Sciatic nerve (tissue), 2 donors: ENCODE measurements around the gene PCCA. TPM values are rescaled to one million over a fixed set of nuclear protein-coding genes. Genes with fewer than 3 reads are reported as not detected.
A peak's percentile ranks its signal among the peaks of the same experiment; 100 is the strongest.
"Not testable (repeated sequence)": the region's sequence is repeated elsewhere in the genome, so short reads cannot be mapped to it uniquely, and the experiment has no call there.

ENCODE experiments used
- ATAC-seq: fragments of 200-7000 bp; cut with Tn5 transposase; one replicate; pipeline ENCODE4 v1.9.1; 2020; ENCODE audit warnings: mild to moderate bottlenecking, moderate library complexity
- DNase-seq: peaks from one replicate; pipeline ENCODE4 v3.0.0-alpha.2; 2020; ENCODE audit warnings: low spot score
- intact Hi-C: fragments of 100-400 bp; cut with DNase I; formaldehyde crosslinking; loops from one replicate; pipeline ENCODE4 v1.14.2; 2022
- total RNA-seq: library from RNA; stranded (reverse); fragmentation: NEBNext Ultra II Directional; extraction: Animal tissue kit (Norgen Biotek cat#: 25700); gene quantifications from one replicate; pipeline ENCODE4 v1.2.1, GENCODE V29; 2021
- donor health status: DM: no; HTN: no; CAD: no.
- donor health status: DM: no; HTN: no; CAD: no.

The PCCA gene
- total RNA-seq, 1 donor from 2014 or later, result 34.8 TPM

DNA sequence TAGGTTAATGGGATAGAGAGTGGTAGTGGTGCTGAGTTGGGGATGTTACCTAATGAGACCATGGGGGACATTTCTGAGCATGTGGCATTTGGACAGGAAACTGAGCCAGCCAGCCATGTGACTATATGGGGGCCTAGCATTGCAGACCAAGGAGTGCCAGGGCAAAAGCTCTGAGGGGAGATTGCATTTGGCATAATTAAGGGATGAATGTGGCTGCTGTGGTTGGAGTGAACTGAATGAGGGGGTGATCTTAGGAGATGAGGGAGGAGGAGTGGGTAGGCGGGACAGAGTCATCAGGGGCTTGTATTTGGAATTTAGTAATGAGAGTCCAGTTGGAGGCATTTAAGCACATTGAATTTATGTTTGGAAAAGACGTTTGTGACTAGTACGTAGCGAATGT, 6.6 kb downstream of the PCCA start:
- no peak for DNase-seq
- no peak for ATAC-seq
- intact Hi-C loops, result no loop called here

DNA sequence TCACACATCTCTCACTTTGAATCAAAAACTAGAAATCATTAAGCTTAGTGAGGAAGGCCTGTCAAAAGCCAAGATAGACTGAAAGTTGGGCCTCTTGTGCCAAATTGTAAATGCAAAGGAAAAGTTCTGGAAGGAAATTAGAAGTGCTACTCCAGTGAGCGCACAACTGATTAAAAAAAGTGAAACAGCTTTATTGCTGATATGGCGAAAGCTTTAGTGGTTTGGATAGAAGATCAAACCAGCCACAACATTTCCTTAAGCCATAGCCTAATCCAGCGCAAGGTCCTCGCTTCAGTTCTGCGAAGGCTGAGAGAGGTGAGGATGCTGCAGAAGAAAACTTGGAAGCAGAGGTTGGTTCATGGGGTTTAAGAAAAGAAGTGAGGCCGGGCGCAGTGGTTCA, 7.6 kb downstream of the PCCA start:
- DNase-seq (no peak), ATAC-seq (no peak)
- intact Hi-C loops, result no loop called here

DNA sequence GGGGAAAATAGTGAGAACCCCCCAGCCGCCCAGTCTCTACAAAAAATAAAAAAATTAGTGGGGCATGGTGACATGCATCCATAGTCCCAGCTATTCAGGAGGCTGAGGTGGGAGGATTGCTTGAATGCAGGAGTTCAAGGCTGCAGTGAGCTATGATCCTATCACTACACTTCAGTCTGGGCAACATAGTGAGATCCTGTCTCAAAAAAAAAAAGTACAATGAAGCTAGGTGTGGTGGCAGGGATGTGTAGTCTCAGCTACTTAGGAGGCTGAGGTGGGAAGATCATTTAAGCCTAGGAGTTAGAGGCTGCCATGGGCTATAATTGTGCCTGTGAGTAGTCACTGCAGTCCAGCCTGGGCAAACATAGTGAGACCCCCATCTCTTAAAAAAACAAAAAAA, 8.9 kb downstream of the PCCA start:
- DNase-seq (no peak), ATAC-seq (no peak)
- intact Hi-C loops, result no loop called here

DNA sequence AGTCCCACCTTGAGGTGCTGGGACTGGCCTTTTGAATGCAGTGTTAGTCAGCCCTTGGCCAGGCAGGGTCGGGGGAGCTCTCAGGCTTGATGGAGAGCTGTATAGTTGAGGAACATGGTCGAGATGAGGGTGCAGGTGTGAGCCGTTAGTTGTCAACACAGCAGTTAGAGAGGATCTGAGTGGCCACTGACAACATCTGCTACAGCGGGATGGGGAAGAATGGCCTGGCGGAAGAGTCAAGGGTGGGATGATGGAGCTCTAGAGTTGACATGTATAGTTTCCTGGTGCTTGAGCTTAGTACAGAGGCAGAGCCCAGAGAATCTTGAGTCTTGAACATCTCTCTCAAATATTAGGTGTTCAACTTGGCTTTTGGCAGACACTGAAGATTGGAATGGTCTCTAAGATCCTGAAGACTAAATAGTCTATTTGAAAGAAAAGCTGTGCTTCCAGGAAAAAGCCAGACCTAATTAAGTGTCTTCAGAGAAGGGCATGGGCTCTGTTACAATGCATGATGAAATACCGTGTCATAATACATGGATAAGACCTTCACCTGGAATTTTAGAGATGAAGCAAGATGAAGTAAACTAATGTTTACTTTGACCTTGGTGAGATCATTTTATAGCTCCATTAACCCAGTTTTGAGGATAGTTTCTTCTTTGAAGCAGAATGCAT, 9.7 kb downstream of the PCCA start:
- no peak for DNase-seq
- ATAC-seq, result no peak
- intact Hi-C loops, result no loop called here

DNA sequence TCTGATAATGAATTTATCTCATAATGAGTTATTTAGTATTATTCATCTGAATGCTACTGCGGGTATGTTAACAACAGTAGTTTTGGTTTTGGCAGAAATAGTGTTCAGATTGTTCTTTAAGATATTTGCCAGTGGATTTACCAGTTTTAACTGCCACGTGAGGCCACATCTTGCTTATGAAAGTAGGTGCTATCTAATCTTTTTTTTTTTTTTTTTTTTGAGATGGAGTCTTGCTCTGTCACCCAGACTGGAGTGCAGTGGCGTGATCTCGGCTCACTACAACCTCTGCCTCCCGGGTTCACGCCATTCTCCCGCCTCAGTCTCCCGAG, 10.2 kb downstream of the PCCA start:
- intact Hi-C loops, ATAC-seq, DNase-seq: not testable (repeated sequence)

DNA sequence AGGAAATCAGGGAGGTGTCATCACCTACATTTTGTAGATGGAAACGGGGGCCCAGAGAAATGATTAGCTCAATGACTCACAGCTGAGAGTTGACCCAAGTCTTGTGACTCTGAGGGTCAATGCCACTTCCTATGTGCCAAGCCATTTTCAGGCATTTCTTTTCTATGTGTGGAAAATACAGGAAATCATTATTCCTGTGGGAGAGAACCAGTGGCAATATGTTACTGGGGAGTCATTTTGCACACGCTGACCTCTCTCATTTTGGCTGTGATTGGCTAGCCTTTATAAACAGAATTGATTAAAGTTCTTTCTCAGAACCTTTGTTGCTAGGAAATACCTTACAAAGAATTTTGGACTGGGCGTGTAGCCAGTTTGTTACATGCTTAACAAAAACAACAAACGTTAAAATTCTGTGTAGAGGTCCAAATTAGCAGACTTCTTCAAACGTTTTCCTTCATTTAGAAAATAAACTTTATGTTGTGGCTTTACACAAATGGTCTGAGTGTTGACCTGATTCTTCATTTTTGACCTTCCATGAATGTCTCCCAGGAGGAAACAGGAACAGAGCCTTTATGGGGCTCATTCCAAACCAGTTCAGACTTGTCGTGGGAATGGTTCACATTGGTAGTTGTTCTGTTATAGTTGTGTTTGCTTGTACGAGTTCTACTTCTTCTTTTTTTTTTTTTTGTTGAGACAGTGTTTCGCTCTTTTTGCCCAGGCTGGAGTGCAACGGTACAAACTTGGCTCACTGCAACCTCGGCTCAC, 11.4 kb downstream of the PCCA start:
- ATAC-seq (peak; percentile 67), DNase-seq (no peak)
- intact Hi-C loops, result no loop called here

DNA sequence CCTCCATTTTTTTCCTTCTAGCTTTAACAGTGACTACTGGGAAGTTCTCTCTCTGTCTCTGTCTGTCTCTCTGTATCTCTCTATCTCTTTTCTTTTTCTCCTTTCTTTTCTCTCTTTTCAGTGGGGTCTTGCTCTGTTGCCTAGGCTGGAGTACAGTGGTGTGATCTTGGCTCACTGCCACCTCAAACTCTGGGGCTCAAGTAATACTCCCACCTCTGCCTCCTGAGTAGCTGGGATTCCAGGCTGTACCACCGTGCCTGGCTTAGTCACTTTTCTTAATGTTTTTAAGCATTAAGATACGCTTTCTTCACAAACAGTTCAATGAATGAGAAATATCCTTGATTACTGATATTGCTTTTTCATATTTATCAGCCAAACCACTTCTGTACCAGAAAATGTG, 13.1 kb downstream of the PCCA start:
- DNase-seq (no peak), ATAC-seq (no peak)
- intact Hi-C loops, result no loop called here

DNA sequence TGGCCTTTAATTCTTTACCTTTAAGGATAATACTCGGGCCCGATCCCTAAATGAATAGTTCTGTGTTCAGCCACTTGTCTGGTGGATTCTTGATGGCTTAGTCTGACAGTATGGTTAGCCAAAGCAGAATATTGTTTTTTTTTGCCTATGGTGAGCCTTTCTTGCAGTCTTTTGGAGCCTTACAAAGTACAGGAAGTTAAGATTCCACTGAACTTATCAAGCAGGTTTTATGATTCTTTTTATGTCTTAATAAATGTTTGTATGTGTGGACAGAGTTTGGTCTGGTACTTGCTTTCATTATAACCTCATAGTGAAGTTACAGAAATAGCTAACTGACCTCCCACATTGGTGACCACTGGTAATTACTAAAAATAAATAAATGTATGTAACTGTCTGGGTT, 17.1 kb downstream of the PCCA start:
- intact Hi-C loops, result no loop called here

DNA sequence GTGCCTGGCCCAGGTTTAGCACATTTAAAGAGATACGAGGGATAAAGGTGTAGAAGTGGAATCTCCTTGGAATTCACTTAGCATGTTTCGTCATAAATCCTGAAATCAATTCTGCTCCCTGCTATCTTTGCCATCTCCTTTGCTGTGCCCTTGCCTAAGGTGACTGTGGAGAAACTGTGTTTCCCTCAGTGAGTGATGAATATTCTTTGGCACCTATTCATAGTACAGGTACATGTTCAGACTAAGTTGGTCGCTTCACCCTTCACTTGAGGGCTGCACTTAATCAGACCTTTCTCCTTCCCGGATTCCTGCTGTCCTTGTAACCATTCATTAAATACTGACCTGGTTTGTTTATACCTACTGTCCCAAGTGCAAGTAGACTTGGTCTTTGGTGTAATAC, 17.8 kb downstream of the PCCA start:
- intact Hi-C loops, result no loop called here

More for the DNA sequence above, 17.1 kb downstream of the PCCA start:
- ATAC-seq (no peak), DNase-seq (no peak)

DNA sequence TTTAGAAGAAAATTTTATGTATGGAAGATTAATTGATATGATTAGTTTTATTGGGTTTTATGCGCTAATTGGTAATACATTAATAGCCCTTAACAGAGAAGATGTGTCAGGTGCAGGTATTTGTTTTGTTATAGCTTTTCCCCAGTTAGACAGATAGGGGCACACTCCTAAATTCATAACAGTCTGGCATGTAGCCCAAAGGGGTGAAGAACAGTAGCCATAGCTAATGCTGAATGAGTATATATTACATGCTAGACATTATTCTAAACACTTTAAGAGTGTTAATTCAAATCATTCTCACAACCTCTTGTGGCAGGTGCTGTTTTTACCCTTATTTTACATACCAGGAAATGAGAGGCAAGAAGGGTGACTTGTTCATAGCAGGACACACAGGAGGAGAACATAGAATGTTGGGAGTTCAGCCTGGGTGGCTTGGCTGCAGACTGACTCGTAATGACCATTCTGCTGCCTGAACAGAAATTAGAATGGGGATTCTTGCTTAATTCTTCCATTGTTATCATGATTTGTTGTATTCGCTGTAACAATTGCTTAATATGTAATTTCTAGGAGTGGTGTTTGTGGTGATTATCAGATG, 20.1 kb downstream of the PCCA start:
- ATAC-seq (no peak), DNase-seq (no peak)
- intact Hi-C loops, result no loop called here

More for the DNA sequence above, 17.8 kb downstream of the PCCA start:
- ATAC-seq (no peak), DNase-seq (no peak)

DNA sequence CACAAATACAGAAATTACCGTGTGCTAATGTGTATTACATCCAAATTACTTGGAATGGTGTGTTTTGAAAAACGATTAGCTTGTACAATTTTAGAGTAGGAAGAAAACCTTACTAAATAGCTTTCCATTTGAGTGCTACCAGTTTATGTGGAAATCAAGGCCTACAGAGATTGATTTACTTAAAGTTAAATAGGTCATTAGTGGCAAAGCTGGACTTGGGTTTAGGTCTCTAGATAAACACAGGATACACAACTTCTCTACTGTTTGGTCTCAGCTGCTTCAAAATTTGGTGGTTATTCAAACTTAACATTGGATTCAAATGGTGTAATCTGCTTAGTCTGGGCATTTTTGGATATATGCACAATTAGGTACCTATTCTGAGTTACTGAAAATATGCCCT, 21.4 kb downstream of the PCCA start:
- no peak for DNase-seq
- intact Hi-C loops, result no loop called here

DNA sequence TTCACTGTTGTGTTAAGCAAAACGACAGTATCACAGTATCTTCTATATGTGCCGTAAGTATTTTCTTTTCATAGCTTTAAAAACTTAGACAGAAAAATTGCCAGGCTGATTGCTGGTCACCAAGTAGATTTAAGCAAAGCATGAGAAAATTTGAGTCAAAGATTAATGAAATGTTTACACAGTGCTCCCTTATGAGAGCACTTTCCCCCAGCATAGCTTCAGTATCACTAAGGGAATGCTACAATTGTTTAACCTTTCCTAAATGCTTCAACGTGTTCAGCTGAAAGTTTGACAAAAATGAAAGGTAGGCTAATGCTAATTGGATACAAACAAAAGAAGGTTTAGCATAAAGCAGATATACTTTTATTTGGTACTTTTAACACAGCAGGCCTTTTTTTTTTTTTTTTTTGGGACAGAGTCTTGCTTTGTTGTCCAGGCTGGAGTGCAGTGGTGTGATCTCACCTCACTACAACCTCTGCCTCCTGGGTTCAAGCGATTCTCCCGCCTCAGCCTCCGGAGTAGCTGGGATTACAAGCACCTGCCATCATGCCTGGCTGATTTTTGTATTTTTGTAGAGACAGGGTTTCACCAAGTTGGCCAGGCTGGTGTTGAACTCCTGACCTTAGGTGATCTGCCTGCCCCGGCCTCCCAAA, 23.4 kb downstream of the PCCA start:
- DNase-seq (no peak), ATAC-seq (no peak)
- intact Hi-C loops, result no loop called here

More for the DNA sequence above, 21.4 kb downstream of the PCCA start:
- no peak for ATAC-seq

DNA sequence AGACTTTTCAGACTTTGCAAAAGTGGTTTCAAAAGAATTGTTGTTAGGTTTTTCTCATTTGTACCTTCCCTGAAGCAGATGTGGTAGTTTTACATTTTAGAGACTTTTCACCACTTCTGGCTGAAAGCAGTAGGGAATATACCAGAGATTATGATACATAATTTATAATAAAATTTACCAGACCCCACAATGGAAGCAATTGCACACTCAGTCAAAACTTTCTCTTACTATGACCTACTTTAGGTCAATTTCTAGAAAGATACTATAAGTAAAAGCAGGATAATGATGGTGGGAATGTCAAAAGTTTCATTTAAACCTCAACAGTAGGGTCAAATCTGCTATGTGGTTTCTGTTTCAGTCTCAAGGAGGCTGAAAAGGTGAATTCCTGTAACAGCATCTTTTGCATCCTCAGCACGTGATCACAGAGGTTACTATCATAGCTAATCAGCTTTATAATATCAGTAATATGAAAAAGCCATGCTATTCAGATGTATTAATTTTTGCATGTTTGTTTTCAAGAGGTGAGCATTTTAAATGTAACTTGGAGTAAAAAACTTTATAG, 26.9 kb downstream of the PCCA start:
- no peak for ATAC-seq
- no peak for DNase-seq
- intact Hi-C loops, result no loop called here

DNA sequence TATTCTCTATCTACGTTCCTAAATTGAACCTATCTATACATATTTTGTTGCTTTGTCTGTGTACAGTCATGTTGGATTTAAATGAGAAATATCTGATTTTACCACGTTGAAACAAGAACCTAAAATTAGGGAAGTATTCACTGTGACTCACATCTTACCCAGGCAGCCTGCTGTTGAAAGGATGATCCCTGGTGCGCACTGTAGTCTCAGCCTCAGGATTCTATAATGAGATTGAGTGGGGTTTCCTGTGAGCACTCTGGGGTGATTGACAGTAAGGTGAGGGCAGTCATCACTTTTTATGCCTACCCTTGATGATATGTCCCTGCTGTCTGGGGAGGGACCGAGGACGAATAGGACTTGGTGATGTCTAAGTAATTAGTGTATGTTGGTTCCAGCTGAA, 35.4 kb downstream of the PCCA start:
- intact Hi-C loops, result no loop called here
- ATAC-seq (no peak), DNase-seq (no peak)

DNA sequence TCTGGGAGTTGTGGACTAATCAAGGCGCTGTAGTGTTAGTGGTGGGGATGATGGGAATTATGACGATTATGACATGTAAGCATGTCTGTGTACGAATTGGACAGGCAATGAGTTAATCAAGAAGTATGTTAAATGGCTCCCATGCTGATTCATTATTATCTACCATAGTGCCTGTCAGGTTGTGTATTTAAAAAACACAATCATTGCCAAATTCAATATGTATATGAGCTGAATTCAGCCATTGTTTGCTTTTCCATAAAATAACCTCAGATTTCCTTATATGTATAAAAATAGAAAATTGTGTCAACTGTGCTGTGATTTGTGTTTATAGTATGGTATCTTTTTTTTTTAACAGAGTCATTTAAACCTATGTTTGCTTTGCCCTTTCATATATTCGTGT, 37.1 kb downstream of the PCCA start:
- DNase-seq, result no peak
- intact Hi-C loops, result no loop called here
- ATAC-seq, result no peak

DNA sequence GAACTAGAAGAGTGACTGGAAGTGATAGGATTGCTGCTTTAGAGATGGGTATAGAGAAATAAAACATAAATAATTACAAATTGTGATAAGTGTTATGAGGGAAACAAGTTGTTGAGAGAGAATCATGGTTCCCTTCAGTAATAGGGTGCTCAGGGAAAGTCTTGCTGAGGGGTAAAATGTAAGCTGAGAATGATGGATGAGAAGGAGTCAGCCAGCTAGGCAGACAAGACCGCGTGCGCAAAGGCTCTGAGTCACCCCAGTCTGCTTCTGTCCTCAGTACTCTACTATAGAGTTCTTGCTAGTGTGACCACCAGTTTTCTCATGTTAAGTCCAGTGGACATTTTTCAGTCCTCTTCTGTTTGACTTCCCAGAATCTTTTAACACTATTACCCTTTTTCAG, 39.5 kb downstream of the PCCA start:
- DNase-seq (no peak), ATAC-seq (no peak)
- intact Hi-C loops, result no loop called here

DNA sequence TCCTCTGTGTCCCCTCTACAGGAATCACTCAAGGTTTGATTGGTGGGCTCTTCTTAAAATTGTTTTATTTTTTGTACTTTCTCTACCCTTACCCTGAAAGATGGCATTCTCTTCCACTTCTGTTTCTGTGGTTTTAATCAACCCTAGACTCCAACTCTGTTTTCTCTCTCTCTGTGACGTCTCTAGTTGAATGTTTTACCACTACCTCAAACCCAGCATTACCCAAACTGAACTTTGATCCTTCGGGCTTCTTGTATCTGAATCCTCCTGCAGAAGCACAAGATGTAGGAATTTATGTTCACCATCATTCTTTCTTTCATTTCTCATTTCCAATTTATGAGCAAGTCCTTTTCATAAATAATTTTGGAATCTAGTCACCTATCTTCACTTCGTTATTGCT, 39.9 kb downstream of the PCCA start:
- ATAC-seq (no peak), DNase-seq (no peak)
- intact Hi-C loops, result no loop called here

DNA sequence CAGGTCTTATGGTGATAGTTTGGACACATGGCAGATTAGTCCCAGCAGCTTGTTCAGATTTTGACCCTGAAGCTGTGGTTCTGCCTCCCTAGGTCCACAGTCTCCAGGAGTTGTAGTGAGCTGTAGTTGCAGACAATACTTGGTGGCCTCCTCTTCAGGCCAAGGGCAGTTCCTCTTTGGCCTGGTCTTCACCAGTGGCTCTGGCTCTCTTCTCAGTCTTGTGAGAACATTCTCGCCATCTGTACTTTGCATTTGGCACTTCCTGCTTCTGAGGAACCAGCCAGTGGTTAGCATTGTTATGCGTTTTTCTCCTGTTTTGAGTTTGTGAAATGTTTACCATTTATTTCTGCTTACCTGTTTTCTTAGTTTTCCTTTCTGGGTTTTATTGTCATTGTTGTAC, 40.7 kb downstream of the PCCA start:
- intact Hi-C loops, result no loop called here
- no peak for DNase-seq
- peak; percentile 58 for ATAC-seq

DNA sequence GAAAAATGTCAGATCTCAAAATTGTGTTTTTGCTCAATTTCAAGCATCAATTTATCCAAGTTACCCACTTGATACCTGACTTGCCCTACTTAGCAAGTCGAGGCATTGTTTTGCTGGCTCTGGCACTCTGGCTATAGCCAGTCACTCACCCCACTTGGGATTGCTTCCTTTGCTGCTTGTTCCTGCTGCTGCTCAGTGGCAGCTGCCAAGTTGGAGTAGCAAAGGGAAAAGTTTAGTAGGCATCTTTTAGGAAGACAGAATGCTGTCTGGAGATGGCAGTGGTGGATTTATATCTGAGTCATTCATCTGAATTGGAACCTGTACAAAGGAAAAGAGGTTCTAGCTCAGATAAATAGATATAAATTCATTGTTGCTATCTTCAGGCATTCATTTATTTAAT, 41.2 kb downstream of the PCCA start:
- ATAC-seq, result peak; percentile 41
- no peak for DNase-seq
- intact Hi-C loops, result no loop called here
